Measurements from ENCODE around the gene TAS1R1.

The TAS1R1 gene

GRCh38 chr1:6619045-6619444 lies 63.9 kb downstream of the TAS1R1 start:
- H3K23ac ChIP-seq (ENCODE audit: low read depth, low read length, poor library complexity), result no peak overlapping the region
- H2BK15ac ChIP-seq (ENCODE audit: low read length), result no peak overlapping the region
- no peak overlapping the region for H2BK5ac ChIP-seq (ENCODE audit: low read length)
- peaks cover 19% of the 10 kb centered on the region for H3K79me1 ChIP-seq (ENCODE audit: low read depth, low read length)
- H3K18ac ChIP-seq (ENCODE audit: low read length), result no peak overlapping the region
- peaks cover 0 to 2% (median 0%) of the 10 kb centered on the region in 3 experiments for H3K27me3 ChIP-seq (ENCODE audit: control insufficient read depth in 3 of 3, insufficient read depth in 3 of 3, low read depth in 1 of 3, low read length in 3 of 3)
- no peak overlapping the region for H3K4me3 ChIP-seq (ENCODE audit: low read length in 2 of 2)
- peaks cover 0 to 3% of the 10 kb centered on the region in 2 donors for H3K4me1 ChIP-seq (ENCODE audit: control insufficient read depth in 2 of 2, insufficient read depth in 1 of 2, low read depth in 1 of 2, low read length in 2 of 2)
- no peak overlapping the region for H2AFZ ChIP-seq (ENCODE audit: low read length)
- no peak overlapping the region for H3K27ac ChIP-seq (replicated peaks; ENCODE audit: low read length)
- H3K9ac ChIP-seq (ENCODE audit: low read depth, low read length, poor library complexity), result no peak overlapping the region
- H3K4me2 ChIP-seq (ENCODE audit: insufficient read depth, low read length, poor library complexity, severe bottlenecking), result no peak overlapping the region
- H3K4ac ChIP-seq (ENCODE audit: low read length), result no peak overlapping the region
- peaks cover 0 to 2% of the 10 kb centered on the region in 2 donors for H3K9me3 ChIP-seq (replicated peaks in 1 of 2; ENCODE audit: control insufficient read depth in 2 of 2, insufficient read depth in 1 of 2, low read depth in 1 of 2, low read length in 2 of 2)
- H3K14ac ChIP-seq (ENCODE audit: low read length), result no peak overlapping the region
- no CpG with 5 or more reads among the region's 4 CpGs for WGBS, 2 donors (ENCODE audit: extremely low coverage in 2 of 2, insufficient read length in 2 of 2, insufficient replicate concordance in 1 of 2)
- no peak overlapping the region for H4K91ac ChIP-seq (ENCODE audit: low read depth, low read length, poor library complexity)
- no peak overlapping the region for H2AK5ac ChIP-seq (ENCODE audit: low read depth, low read length)
- no peak for DNase-seq (ENCODE audit: low spot score)
- H4K8ac ChIP-seq (ENCODE audit: low read depth, low read length), result no peak overlapping the region
- no peak overlapping the region for H2BK12ac ChIP-seq (ENCODE audit: low read length)
- peaks cover 45 to 77% of the 10 kb centered on the region in 2 donors for H3K36me3 ChIP-seq (replicated peaks in 1 of 2; ENCODE audit: control insufficient read depth in 2 of 2, insufficient read depth in 2 of 2, low read length in 2 of 2)
- no peak overlapping the region for H2BK120ac ChIP-seq (ENCODE audit: low read depth, low read length)

GRCh38 chr1:6621429-6622391 lies 66.6 kb downstream of the TAS1R1 start:
- Histone ChIP-seq H2BK5ac (ENCODE audit: low read length) (no peak overlapping the region), H2AK5ac (ENCODE audit: low read depth, low read length) (no peak overlapping the region), H2BK15ac (ENCODE audit: low read length) (no peak overlapping the region), H3K23ac (ENCODE audit: low read depth, low read length, poor library complexity) (peak overlapping the region; percentile 68), H3K18ac (ENCODE audit: low read length) (no peak overlapping the region), H3K4me1 (ENCODE audit: control insufficient read depth in 2 of 2, insufficient read depth in 1 of 2, low read depth in 1 of 2, low read length in 2 of 2) (peaks cover 5 to 8% of the 10 kb centered on the region in 2 donors), H3K36me3 (replicated peaks in 1 of 2; ENCODE audit: control insufficient read depth in 2 of 2, insufficient read depth in 2 of 2, low read length in 2 of 2) (peaks cover 43 to 86% of the 10 kb centered on the region in 2 donors), H3K14ac (ENCODE audit: low read length) (no peak overlapping the region), H3K4me3 (ENCODE audit: low read length in 2 of 2) (no peak overlapping the region), H3K4ac (ENCODE audit: low read length) (no peak overlapping the region), H2BK12ac (ENCODE audit: low read length) (no peak overlapping the region), H4K8ac (ENCODE audit: low read depth, low read length) (no peak overlapping the region), H4K91ac (ENCODE audit: low read depth, low read length, poor library complexity) (no peak overlapping the region), H3K79me1 (ENCODE audit: low read depth, low read length) (peaks cover 20% of the 10 kb centered on the region), H3K4me2 (ENCODE audit: insufficient read depth, low read length, poor library complexity, severe bottlenecking) (no peak overlapping the region), H3K27ac (replicated peaks; ENCODE audit: low read length) (no peak overlapping the region), H3K9ac (ENCODE audit: low read depth, low read length, poor library complexity) (no peak overlapping the region), H2BK120ac (ENCODE audit: low read depth, low read length) (no peak overlapping the region), H2AFZ (ENCODE audit: low read length) (no peak overlapping the region), H3K27me3 (ENCODE audit: control insufficient read depth in 3 of 3, insufficient read depth in 3 of 3, low read depth in 1 of 3, low read length in 3 of 3) (peaks cover 0 to 2% (median 0%) of the 10 kb centered on the region in 3 experiments), H3K9me3 (replicated peaks in 1 of 2; ENCODE audit: control insufficient read depth in 2 of 2, insufficient read depth in 1 of 2, low read depth in 1 of 2, low read length in 2 of 2) (peaks cover 0 to 2% of the 10 kb centered on the region in 2 donors)
- no peak for DNase-seq (ENCODE audit: low spot score)
- WGBS, 2 donors (ENCODE audit: extremely low coverage in 2 of 2, insufficient read length in 2 of 2, insufficient replicate concordance in 1 of 2), result no CpG with 5 or more reads among the region's 41 CpGs

GRCh38 chr1:6622396-6623152 lies 67.5 kb downstream of the TAS1R1 start:
- no peak overlapping the region for H3K9ac ChIP-seq (ENCODE audit: low read depth, low read length, poor library complexity)
- H2AFZ ChIP-seq (ENCODE audit: low read length), result no peak overlapping the region
- no peak overlapping the region for H3K23ac ChIP-seq (ENCODE audit: low read depth, low read length, poor library complexity)
- H3K9me3 ChIP-seq (replicated peaks in 1 of 2; ENCODE audit: control insufficient read depth in 2 of 2, insufficient read depth in 1 of 2, low read depth in 1 of 2, low read length in 2 of 2), result peaks cover 0 to 2% of the 10 kb centered on the region in 2 donors
- H3K14ac ChIP-seq (ENCODE audit: low read length), result no peak overlapping the region
- no peak overlapping the region for H3K4me2 ChIP-seq (ENCODE audit: insufficient read depth, low read length, poor library complexity, severe bottlenecking)
- no peak overlapping the region for H2AK5ac ChIP-seq (ENCODE audit: low read depth, low read length)
- H3K36me3 ChIP-seq (replicated peaks in 1 of 2; ENCODE audit: control insufficient read depth in 2 of 2, insufficient read depth in 2 of 2, low read length in 2 of 2), result peaks cover 41 to 86% of the 10 kb centered on the region in 2 donors
- peaks cover 22% of the 10 kb centered on the region for H3K79me1 ChIP-seq (ENCODE audit: low read depth, low read length)
- no peak for DNase-seq (ENCODE audit: low spot score)
- H2BK12ac ChIP-seq (ENCODE audit: low read length), result no peak overlapping the region
- H4K91ac ChIP-seq (ENCODE audit: low read depth, low read length, poor library complexity), result no peak overlapping the region
- no peak overlapping the region for H3K4ac ChIP-seq (ENCODE audit: low read length)
- H2BK15ac ChIP-seq (ENCODE audit: low read length), result no peak overlapping the region
- no peak overlapping the region for H2BK120ac ChIP-seq (ENCODE audit: low read depth, low read length)
- no peak overlapping the region for H2BK5ac ChIP-seq (ENCODE audit: low read length)
- H4K8ac ChIP-seq (ENCODE audit: low read depth, low read length), result no peak overlapping the region
- no peak overlapping the region for H3K18ac ChIP-seq (ENCODE audit: low read length)
- WGBS, 2 donors (ENCODE audit: extremely low coverage in 2 of 2, insufficient read length in 2 of 2, insufficient replicate concordance in 1 of 2), result no CpG with 5 or more reads among the region's 10 CpGs
- H3K27me3 ChIP-seq (ENCODE audit: control insufficient read depth in 3 of 3, insufficient read depth in 3 of 3, low read depth in 1 of 3, low read length in 3 of 3), result peaks cover 0 to 2% (median 0%) of the 10 kb centered on the region in 3 experiments
- H3K4me3 ChIP-seq (ENCODE audit: low read length in 2 of 2), result no peak overlapping the region
- H3K4me1 ChIP-seq (ENCODE audit: control insufficient read depth in 2 of 2, insufficient read depth in 1 of 2, low read depth in 1 of 2, low read length in 2 of 2), result peaks cover 5 to 8% of the 10 kb centered on the region in 2 donors
- no peak overlapping the region for H3K27ac ChIP-seq (replicated peaks; ENCODE audit: low read length)

Data from neuronal stem cell (in vitro differentiated cells).